HG02798 (cell line): ENCODE results near the gene KLHL8.

Source experiments
- ATAC-seq: cut with Tn5 transposase; IDR thresholded peaks from one replicate; pipeline ENCODE4 v1.9.1; 2021; ENCODE audit warnings: mild to moderate bottlenecking; ENCODE audit not compliant: unreplicated experiment, poor library complexity

KLHL8 gene

DNA sequence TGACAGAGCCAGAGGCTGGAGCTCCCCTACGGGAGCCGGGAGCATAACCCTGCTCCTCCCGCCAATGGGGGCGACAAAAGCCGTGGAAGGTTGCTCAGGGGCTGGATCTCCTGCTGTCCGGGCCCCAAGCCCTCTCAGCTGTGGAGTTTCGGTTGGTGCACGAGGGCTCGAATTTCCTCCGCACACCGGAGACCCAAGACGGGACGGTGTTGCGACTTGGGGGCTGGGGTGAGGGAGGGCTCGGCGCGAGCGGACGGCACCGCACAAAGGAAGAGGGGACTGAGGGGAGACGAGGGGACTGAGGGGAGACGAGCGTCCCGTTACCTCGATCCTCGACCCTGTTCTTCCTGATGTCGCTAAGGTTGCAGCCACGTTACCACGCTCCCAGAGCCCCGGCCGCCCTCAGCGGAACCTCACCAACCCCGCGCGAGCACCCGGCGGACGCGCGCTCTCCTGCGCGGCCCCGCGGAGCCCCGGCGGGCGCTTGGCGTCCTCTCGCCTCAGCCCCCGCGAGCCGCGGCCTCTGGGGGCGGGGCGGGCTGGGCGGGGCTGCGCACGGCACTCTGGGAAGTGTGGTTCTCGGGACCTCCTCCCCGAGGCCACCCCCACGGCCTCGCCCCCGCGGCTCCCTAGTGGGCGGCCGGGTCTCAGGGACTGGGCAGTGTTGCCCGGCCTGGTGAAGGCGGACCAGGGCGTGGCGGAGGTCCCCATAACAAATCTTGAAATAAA is at the start of gene KLHL8:
KLHL8 (minus strand) TSS at position 525 of the 729 bp plus-strand sequence. CDS start 25,079 bp downstream, outside the sequence.
- peak; percentile 94 for ATAC-seq

DNA sequence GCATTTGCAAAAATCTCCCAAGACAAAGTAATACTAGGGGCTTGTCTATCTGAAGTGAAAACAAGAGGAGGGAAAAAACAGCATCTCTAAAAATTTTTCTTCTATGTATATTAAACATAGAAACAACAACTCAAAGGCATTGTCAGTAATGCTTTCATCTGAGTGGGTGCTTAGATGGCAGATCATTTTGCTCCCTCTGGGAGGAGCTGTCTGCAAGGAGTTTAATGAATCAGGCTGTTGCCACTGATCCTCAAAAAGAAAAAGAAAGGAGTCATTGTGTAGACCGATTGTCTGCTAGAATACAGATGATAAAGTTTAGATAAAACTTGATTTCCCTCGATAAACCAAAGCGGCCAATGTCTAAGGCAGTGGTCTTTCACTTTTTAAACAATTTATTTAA is 49.7 kb upstream of the KLHL8 start:
- ATAC-seq, result no peak

DNA sequence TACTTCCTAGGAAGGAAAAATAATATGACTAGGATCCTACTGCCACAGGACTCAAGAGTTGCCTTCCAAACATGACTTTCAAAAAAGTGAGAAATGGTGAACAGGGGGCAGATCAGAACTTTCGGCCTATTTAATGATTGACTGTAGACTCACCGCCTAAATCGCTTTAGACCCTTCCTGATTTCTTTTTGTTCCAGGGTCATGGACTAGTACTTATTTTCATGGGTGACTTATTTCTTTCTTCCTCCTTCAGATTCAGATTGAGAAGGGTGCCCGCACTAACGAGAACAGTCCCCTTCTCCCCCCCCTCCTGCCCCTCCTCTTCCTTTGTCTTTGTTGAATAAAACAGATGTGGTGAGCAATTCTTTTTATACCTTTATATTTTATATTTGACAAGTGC is 48.0 kb upstream of the KLHL8 start:
- no peak for ATAC-seq

DNA sequence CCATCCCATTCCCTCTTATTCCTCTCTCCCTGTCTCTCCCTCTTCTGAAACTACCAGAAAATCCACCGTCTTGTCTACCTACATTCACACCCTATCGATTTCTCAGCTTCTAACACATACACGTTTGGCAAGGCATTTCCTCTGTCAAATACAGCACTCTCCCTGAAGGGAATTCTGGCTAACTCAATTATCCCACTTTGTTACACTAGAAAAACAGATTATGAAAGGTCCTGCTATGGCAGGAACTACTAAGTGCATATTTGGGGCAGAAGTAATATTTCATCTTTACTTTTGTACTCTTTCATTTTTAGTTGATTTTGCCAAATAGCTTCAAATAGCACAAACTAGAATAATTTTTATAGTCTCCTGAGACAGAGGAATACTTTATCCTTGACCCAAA is 46.6 kb upstream of the KLHL8 start:
- no peak for ATAC-seq

DNA sequence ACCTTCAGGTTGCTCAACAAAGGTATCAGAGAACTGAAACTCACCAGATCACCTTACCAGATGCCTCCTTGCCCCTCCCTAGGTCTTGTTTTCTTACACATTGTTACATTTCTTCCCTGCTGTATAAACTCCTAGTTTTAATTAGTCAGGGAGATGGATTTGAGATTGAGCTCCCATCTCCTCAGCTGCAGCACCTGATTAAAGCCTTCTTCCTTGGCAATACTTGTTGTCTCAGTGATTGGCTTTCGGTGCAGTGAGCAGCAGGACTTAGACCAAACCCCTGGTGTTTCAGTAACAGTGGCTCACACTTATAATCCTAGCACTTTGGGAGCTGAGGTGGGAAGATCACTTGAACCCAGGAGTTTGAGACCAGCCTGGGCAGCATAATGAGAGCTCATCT is 42.5 kb upstream of the KLHL8 start:
- ATAC-seq, result no peak

DNA sequence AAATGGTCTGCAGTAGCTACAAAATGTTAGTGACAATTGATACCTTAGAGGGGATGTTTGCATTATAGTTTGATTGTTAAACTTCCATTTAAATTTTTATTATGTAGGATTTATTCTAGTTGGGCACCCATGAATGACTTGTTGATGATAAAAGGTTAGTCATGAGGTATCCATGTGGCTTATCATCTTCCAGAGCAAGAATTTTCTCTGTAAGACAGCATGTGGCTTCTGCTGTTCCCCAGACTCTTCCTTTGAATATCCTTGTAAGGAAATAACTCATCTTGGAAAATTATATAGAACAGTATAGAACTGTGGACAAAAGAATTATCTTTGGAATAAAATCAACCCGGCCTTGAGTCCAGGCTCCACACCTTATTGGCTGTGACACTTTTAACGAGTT is 40.1 kb upstream of the KLHL8 start:
- ATAC-seq, result no peak

DNA sequence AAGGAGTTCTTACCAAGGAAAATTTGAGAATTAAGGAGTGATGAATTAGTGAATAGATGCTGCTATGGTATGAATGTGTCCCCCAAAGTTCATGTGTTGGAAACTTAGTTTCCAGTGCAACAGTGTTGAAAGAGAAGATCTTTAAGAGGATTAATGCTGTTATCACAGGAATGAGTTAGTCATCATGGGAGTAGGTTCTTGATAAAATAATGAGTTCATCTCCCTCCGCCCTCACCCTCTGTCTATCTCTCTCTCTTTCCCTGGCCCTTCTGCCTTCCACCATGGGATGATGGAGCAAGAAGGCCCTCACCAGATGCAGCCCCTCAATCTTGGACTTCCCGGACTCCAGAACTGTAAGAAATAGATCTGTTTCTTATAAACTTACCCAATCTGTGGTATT is 38.3 kb upstream of the KLHL8 start:
- ATAC-seq, result no peak

DNA sequence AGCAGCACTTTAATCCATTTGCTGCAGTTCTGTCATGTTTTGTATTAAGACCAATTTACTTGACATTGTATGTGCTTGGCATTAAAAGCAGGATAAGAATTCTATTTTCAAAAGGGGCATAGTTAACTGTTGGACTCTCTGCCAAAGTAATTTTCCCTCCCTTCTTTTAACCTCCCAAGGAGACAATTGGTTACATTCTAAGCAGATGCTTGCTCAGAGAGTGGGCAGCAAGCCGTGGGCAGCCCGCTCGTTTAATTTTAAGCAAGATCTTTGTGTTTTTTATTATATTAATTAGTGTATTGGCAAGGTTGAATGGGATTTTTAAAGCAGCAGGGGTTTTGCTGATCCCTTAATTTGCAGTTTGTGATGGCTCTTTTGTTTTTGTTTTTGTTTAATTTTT is 37.1 kb upstream of the KLHL8 start:
- no peak for ATAC-seq

DNA sequence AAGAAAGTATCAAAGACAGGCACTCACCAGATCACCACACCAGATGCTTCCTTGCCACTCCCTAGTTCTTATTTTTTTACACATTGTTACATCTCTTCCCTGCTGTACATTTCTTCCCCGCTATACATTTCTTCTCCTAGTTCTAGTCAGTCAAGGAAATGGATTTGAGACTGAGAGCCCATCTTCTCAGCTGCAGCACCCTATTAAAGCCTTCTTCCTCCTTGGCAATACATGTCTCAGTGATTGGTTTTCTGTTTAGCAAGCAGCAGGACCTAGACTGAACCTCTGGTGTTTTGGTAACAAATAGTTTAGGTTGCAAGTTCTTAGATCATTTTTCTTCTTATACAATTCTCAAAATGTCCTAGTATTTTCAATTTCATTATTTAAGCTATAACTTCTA is 35.3 kb upstream of the KLHL8 start:
- no peak for ATAC-seq

DNA sequence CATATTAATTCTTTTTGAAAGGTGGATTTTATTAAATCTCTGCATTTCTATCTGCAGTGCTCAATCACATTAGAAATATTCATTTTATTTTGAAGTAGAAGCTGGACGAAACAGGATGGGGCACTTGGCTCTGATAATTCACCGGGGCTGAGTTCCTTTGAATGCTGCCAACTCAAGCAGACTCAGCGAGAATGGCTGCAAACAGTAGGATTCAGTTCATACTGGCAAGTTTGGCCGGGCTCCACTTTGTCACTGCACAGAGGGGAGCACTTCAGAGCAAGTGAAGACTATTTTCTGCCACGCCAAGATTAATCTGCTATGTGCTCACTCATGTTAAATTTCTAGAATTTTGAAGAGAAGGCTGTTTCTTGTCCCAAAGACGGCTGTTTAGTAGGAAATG is 30.7 kb upstream of the KLHL8 start:
- no peak for ATAC-seq

DNA sequence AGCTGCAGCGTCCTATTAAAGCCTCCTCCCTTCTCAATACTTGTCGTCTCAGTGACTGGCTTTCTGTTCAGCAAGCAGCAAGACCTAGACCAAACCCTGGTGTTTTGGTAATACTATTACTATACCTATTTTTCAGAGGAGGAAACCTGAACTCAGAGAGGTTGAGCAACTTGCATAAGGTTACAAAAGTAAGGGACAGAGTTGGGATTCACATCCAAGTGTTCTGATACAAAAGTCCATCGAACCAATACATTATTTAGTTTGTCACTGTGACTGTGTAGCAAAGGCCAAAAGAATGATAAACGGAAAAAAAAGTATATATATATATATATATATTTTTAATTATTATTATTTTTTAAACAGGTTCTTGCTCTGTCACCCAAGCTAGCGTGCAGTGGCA is 29.9 kb upstream of the KLHL8 start:
- no peak for ATAC-seq

DNA sequence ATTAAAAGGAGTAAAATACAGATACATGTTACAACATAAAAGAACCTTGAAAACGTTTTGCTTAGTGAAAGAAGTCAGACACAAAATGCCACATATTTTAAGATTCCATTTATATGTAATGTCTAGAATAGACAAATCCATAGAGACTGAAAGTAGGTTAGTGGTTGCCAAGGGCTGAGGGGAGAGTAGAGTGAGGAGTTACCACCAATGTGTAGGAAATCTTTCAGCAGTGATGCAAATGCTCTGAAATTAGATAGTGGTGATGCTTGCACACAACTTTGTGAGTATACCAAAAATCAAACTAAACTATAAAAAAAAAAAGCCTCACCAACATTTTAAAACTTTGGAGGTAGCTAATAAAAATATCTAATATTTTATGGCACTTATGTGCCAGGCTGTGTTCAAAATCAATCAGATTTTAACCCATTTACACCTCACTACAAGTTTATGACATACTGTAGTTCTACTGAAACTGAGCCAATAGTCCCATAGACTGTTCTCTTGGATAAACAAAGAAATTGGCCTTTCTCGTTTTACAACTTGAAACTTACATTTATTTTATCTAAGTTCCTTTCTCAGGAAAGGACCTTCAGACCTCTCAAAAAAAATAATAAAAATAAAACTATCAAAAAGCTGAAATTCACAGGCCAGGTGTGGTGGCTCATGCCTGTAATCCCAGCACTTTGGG is 29.1 kb upstream of the KLHL8 start:
- no peak for ATAC-seq

DNA sequence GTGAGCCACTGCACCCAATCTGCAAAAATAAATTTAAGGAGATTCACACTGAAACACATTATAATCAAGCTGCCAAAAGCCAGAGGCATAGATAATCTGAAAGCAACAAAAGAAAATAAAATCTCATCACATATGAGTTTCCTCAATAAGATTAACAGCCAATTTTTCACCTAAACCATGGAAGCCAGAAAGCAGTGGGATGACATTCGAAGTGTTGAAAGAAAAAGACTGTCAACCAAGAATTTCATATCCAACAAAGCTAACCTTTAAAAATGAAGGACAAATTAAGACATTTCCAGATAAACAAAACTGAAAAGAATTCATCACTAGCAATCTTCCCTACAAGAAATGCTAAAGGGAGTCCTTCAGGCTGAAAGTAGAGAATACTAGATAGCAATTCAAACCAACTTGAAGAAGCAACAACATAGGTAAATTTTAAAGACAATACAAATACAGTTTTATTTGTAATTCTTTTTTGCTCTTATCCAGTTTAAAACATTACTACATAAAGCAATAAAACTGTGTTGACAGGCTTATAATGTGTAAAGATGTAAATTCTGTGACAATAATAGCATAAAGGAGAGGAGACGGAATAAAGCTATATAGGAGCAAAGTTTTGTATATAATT is 23.1 kb upstream of the KLHL8 start:
- ATAC-seq, result no peak

DNA sequence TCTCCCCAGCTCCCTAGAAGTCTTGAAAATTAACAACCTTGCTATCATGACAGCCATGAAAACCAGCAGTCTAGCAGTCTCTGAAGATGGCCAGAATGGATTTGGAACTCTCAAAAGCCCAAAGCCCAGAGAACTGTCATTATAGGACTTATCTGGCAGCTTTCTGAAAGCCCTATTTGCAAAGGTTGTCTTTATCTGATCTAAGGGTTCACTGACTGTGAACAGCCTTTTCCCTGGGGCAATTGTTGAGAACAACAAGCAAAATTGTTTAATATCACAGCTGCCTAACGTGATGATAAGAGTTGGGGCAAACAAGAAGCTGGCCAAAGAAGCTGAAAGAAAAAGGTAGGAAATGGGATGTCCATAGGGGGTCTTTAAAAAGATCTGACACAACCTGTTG is 20.9 kb upstream of the KLHL8 start:
- ATAC-seq, result no peak

DNA sequence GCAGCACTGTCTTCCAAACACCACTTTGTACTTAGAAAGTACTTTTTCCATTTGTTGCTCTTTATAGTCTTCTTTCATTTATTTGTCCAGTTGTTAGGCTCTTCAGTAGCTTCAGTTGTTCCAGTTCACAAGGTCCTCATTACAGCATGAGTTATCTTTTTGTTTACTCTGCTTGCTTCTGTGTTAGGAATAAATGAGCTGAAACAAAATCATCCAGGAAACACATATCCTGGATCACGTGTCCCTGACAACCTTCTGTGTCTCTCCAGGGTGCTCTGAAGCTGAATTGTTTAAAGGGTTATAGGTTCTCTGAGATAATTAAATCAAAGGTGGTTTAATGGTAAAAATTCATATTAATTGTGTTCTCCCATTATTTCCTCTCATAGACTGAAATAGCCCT is 19.9 kb upstream of the KLHL8 start:
- no peak for ATAC-seq

DNA sequence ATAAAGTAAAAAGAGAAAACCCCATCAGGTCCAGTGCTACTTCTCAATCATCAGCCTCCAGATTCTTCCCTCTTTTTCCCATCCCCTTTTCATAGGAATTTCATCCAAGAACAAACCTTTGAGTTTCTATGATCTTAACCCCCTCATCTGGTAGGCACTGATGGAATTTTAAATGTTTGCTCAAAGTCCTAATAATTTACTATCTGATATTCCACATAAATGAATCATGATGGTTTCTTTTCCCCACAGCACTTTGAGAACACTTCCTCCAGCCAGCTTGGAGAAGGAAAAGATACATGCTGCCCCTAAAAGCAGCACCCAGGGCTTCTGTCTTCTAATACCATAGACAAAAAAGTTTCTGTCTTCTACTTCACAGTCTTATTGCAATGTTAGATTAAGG is 19.4 kb upstream of the KLHL8 start:
- no peak for ATAC-seq

DNA sequence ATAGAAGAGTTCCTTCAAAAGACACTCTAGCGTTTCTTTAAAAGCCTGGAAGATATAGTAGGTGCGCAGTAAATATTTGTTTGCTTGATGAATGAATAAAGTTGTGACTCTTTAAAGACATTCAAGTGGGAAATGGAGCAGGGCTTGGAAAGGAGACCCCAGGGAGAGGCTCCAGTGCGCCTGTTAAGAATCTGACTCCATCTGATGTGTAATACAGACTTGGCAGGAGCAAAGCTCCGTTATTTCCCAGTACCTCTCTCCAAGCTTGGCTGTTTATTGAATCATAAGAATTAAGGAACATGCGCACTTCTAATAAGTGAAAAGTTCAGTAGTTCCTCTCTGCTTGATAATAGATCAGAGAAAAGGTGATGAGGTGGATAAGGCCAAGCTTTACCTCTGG is 18.8 kb upstream of the KLHL8 start:
- no peak for ATAC-seq

DNA sequence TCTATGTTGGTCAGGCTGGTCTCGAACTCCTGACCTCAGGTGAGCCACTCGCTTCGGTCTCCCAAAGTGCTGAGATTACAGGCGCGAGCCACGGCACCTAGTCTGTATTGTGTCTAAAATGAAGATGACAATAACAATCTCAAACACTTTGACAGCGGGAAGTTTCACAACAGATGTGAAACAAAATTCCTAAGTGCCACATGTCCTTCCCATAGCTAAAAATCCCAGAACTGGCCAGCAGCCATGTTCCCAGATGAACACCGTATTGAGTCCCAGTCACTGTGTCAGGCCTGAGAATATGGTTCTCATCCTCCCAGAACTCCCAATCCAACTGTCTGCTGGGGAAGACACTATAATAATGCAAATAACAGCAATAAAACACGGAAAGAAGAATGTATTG is 16.4 kb upstream of the KLHL8 start:
- ATAC-seq, result no peak

DNA sequence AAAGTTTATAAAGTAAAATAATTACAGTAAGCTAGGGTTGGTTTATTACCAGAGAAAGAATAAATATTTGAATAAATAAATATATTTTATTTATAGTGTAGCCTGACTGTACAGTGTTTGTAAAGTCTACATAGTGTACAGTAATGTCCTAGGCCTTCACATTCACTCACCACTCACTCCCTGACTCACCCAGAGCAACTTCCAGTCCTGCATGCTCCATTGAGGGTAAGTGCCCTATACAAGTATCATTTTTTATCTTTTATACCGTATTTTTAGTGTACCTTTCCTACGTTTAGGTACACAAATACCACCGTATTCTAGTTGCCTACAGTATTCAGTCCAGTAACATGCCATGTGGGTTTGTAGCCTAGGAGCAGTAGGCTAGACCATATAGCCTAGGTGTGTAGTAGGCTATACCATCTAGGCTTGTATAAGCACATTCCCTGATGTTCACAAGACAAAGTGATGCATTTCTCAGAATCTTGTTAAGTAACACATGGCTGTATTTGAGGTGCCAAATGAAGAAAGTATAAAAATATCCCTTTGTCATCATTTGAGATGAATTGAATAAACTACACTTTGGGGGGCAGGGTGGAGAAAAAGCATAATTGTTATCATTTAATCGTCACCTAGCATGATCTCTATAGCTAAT is 14.7 kb upstream of the KLHL8 start:
- no peak for ATAC-seq

DNA sequence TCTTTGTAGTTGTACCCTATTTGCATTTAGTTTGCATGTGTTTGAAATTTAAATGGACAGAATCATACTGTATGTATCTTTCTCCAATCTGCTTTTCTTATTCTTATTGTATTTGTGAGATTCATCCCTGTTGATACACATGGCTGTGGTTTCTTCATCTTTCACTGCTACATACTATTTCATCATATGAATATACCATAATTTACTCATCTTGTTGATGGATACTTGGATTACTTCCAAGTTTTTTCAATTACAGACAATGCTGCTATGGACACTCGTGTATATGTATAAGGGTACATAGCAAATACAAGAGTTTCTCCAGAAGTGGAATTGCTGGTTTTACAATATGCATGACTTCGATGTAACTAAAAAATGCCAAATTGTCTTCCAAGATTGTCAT is 11.8 kb upstream of the KLHL8 start:
- ATAC-seq, result no peak

DNA sequence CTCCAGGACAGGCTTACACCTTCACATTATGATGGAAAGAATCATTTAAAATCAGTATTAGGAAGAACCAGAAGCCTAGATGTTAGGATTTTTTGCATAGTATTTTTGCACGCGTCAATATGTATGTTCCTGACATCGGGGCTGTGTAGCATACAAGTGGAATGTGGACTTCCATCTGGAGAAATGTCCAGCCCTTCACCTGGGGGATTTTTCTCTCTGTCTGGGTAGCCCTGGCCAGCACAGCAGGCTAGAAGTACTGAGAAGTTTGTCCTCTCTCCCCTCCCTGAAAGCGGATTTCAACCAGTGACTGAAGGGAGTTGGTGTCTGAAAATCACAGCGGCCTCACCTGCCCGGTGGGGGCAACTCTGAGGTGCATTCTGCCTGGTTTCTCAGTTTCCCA is 10.4 kb upstream of the KLHL8 start:
- no peak for ATAC-seq
